GM12801 (cell line): ENCODE results near the gene CLDN25.

Source experiments
- CTCF ChIP-seq: IDR thresholded peaks from one replicate; pipeline ENCODE4 v1.5.1; 2011; ENCODE audit warnings: control low read depth; ENCODE audit not compliant: insufficient read length; ENCODE audit errors: extremely low read depth

Gene CLDN25

GRCh38 chr11:113779496-113779895, at the start of gene CLDN25:
CLDN25 (plus strand) TSS chr11:113779796; CDS start chr11:113779796, 0 bp downstream.
- no peak for TF ChIP-seq CTCF

- TF ChIP-seq CTCF = no peak
Observed at GRCh38 chr11:113730887-113731726, 48.5 kb upstream of the CLDN25 start.

GRCh38 chr11:113732092-113732491, 47.5 kb upstream of the CLDN25 start:
- no peak for TF ChIP-seq CTCF

GRCh38 chr11:113736323-113736722, 43.3 kb upstream of the CLDN25 start:
- TF ChIP-seq CTCF = no peak

GRCh38 chr11:113752932-113753331, 26.7 kb upstream of the CLDN25 start:
- no peak for TF ChIP-seq CTCF

GRCh38 chr11:113760241-113760640, 19.4 kb upstream of the CLDN25 start:
- no peak for TF ChIP-seq CTCF

- TF ChIP-seq CTCF = no peak
Observed at GRCh38 chr11:113764527-113765219, 14.9 kb upstream of the CLDN25 start.
